ENCODE results near the gene URB2. TPM values are rescaled to one million over a fixed set of nuclear protein-coding genes. Genes with fewer than 3 reads are reported as not detected.

URB2 gene
- total RNA-seq, 1 donor from 2014 or later = 27.0 TPM

- H3K27me3 Mint-ChIP-seq (ENCODE audit: low read depth) = peaks cover 2% of the 10 kb centered on the region
- H3K36me3 Mint-ChIP-seq (ENCODE audit: low read depth) = peaks cover 46% of the 10 kb centered on the region
- intact Hi-C loops (cut with micrococcal nuclease) = loop anchor here (1.0 to 10.0 kb wide), 5 partner anchors 184 to 649 kb away; partner anchors contain the start of gene GALNT2
- H3K27ac Mint-ChIP-seq = no peak overlapping the region
- no peaks in the 10 kb centered on the region for H3K9me3 Mint-ChIP-seq
- no peak overlapping the region for H3K4me3 Mint-ChIP-seq (ENCODE audit: low read depth)
- DNase-seq (ENCODE audit: low spot score) = peak; percentile 41
- peaks cover 10% of the 10 kb centered on the region for H3K4me1 Mint-ChIP-seq (ENCODE audit: low read depth)
Observed at GRCh38 chr1:229661022-229661877, 35.2 kb downstream of the URB2 start.

GRCh38 chr1:229661897-229662296, 35.9 kb downstream of the URB2 start:
- H3K27ac Mint-ChIP-seq = no peak overlapping the region
- no peaks in the 10 kb centered on the region for H3K9me3 Mint-ChIP-seq
- H3K36me3 Mint-ChIP-seq (ENCODE audit: low read depth) = peaks cover 41% of the 10 kb centered on the region
- H3K27me3 Mint-ChIP-seq (ENCODE audit: low read depth) = peaks cover 2% of the 10 kb centered on the region
- no peak overlapping the region for H3K4me3 Mint-ChIP-seq (ENCODE audit: low read depth)
- intact Hi-C loops (cut with micrococcal nuclease) = loop anchor here (1.0 to 10.0 kb wide), 5 partner anchors 183 to 648 kb away; partner anchors contain the start of gene GALNT2
- H3K4me1 Mint-ChIP-seq (ENCODE audit: low read depth) = peaks cover 10% of the 10 kb centered on the region
- no peak for DNase-seq (ENCODE audit: low spot score)

GRCh38 chr1:229664133-229664689, 38.2 kb downstream of the URB2 start:
- intact Hi-C loops (cut with micrococcal nuclease) = loop anchor here (1.0 to 10.0 kb wide), 5 partner anchors 95 to 543 kb away; partner anchors contain the start of gene GALNT2
- H3K4me1 Mint-ChIP-seq (ENCODE audit: low read depth) = peaks cover 2% of the 10 kb centered on the region
- H3K27ac Mint-ChIP-seq = no peak overlapping the region
- no peak for DNase-seq (ENCODE audit: low spot score)
- peaks cover 2% of the 10 kb centered on the region for H3K27me3 Mint-ChIP-seq (ENCODE audit: low read depth)
- no peak overlapping the region for H3K4me3 Mint-ChIP-seq (ENCODE audit: low read depth)
- peaks cover 42% of the 10 kb centered on the region for H3K36me3 Mint-ChIP-seq (ENCODE audit: low read depth)
- no peaks in the 10 kb centered on the region for H3K9me3 Mint-ChIP-seq

GRCh38 chr1:229665912-229666558, 40.0 kb downstream of the URB2 start:
- H3K4me1 Mint-ChIP-seq (ENCODE audit: low read depth) = peaks cover 2% of the 10 kb centered on the region
- H3K4me3 Mint-ChIP-seq (ENCODE audit: low read depth) = no peak overlapping the region
- peaks cover 35% of the 10 kb centered on the region for H3K36me3 Mint-ChIP-seq (ENCODE audit: low read depth)
- peaks cover 2% of the 10 kb centered on the region for H3K27me3 Mint-ChIP-seq (ENCODE audit: low read depth)
- intact Hi-C loops (cut with micrococcal nuclease) = loop anchor here (2.0 to 10.0 kb wide), 2 partner anchors 93 to 179 kb away; no protein-coding TSS in a partner anchor
- no peaks in the 10 kb centered on the region for H3K9me3 Mint-ChIP-seq
- no peak for DNase-seq (ENCODE audit: low spot score)
- H3K27ac Mint-ChIP-seq = no peak overlapping the region

- H3K4me1 Mint-ChIP-seq (ENCODE audit: low read depth) = peaks cover 6% of the 10 kb centered on the region
- DNase-seq (ENCODE audit: low spot score) = no peak
- H3K36me3 Mint-ChIP-seq (ENCODE audit: low read depth) = peaks cover 30% of the 10 kb centered on the region
- intact Hi-C loops (cut with micrococcal nuclease) = loop anchor here (10.0 kb wide), 1 partner anchor 178 kb away; no protein-coding TSS in a partner anchor
- no peaks in the 10 kb centered on the region for H3K9me3 Mint-ChIP-seq
- peaks cover 2% of the 10 kb centered on the region for H3K27me3 Mint-ChIP-seq (ENCODE audit: low read depth)
- H3K4me3 Mint-ChIP-seq (ENCODE audit: low read depth) = no peak overlapping the region
- no peak overlapping the region for H3K27ac Mint-ChIP-seq
Observed at GRCh38 chr1:229666585-229666984, 40.5 kb downstream of the URB2 start.

- H3K36me3 Mint-ChIP-seq (ENCODE audit: low read depth) = peaks cover 20% of the 10 kb centered on the region
- H3K27ac Mint-ChIP-seq = no peak overlapping the region
- intact Hi-C loops (cut with micrococcal nuclease) = loop anchor here (10.0 kb wide), 1 partner anchor 175 kb away; no protein-coding TSS in a partner anchor
- H3K4me3 Mint-ChIP-seq (ENCODE audit: low read depth) = no peak overlapping the region
- peaks cover 4% of the 10 kb centered on the region for H3K27me3 Mint-ChIP-seq (ENCODE audit: low read depth)
- no peaks in the 10 kb centered on the region for H3K9me3 Mint-ChIP-seq
- DNase-seq (ENCODE audit: low spot score) = no peak
- peaks cover 22% of the 10 kb centered on the region for H3K4me1 Mint-ChIP-seq (ENCODE audit: low read depth)
Observed at GRCh38 chr1:229669333-229669732, 43.3 kb downstream of the URB2 start.

DNA sequence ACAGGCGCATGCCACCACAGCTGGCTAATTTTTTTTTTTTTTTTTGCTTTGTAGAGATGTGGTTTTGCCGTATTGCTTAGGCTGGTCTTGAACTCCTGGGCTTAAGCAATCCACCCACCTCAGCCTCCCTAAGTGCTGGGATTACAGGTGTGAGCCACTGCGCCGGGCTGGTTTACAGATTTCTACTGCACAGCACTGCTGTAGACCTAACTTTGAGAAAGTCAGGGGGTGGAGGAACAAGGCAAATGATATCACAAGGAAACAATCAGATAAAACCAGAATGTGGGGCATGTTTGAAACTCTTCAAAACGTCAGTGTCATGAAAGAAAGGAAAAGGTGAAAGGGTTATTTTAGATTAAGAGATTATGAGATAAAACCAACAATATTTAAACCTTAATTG, 45.3 kb downstream of the URB2 start:
- no peak for DNase-seq (ENCODE audit: low spot score)
- H3K9me3 Mint-ChIP-seq = no peaks in the 10 kb centered on the region
- H3K27ac Mint-ChIP-seq = no peak overlapping the region
- peaks cover 20% of the 10 kb centered on the region for H3K36me3 Mint-ChIP-seq (ENCODE audit: low read depth)
- H3K27me3 Mint-ChIP-seq (ENCODE audit: low read depth) = peaks cover 2% of the 10 kb centered on the region
- intact Hi-C loops (cut with micrococcal nuclease) = no loop called here
- peaks cover 22% of the 10 kb centered on the region for H3K4me1 Mint-ChIP-seq (ENCODE audit: low read depth)
- no peak overlapping the region for H3K4me3 Mint-ChIP-seq (ENCODE audit: low read depth)

- no peak for DNase-seq (ENCODE audit: low spot score)
- Mint-ChIP-seq H3K36me3 (ENCODE audit: low read depth) (peaks cover 18% of the 10 kb centered on the region), H3K4me3 (ENCODE audit: low read depth) (no peak overlapping the region), H3K9me3 (no peaks in the 10 kb centered on the region), H3K27me3 (ENCODE audit: low read depth) (peaks cover 2% of the 10 kb centered on the region), H3K4me1 (ENCODE audit: low read depth) (peaks cover 22% of the 10 kb centered on the region), H3K27ac (no peak overlapping the region)
- intact Hi-C loops (cut with micrococcal nuclease) = no loop called here
Observed at GRCh38 chr1:229672246-229672645, 46.2 kb downstream of the URB2 start.

DNA sequence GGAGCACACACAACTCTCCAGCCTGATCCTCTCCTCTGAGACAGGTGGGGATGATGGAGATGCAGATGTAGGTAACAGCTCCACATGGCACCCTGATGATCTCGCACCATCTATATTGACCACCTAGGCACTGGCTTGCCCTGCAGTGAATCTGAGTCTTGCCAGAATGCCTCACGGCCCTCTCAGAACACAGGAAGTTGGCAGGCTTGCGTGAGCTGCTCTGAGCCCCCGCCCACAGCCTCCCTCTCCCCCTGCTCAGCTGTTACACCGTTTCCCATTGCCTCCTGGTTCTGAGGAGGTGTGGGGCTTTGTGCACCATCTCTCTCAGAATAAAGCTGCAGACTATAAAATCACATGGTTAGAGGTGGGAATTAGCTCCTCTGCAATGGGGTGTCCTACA, 48.0 kb downstream of the URB2 start:
- peaks cover 22% of the 10 kb centered on the region for H3K4me1 Mint-ChIP-seq (ENCODE audit: low read depth)
- H3K9me3 Mint-ChIP-seq = no peaks in the 10 kb centered on the region
- peaks cover 2% of the 10 kb centered on the region for H3K27me3 Mint-ChIP-seq (ENCODE audit: low read depth)
- peaks cover 2% of the 10 kb centered on the region for H3K36me3 Mint-ChIP-seq (ENCODE audit: low read depth)
- no peak overlapping the region for H3K4me3 Mint-ChIP-seq (ENCODE audit: low read depth)
- no peak overlapping the region for H3K27ac Mint-ChIP-seq
- DNase-seq (ENCODE audit: low spot score) = no peak
- intact Hi-C loops (cut with micrococcal nuclease) = no loop called here

- H3K36me3 Mint-ChIP-seq (ENCODE audit: low read depth) = no peaks in the 10 kb centered on the region
- no peak overlapping the region for H3K27ac Mint-ChIP-seq
- H3K4me1 Mint-ChIP-seq (ENCODE audit: low read depth) = peaks cover 22% of the 10 kb centered on the region
Observed at GRCh38 chr1:229675396-229675795, 49.3 kb downstream of the URB2 start.

DNA sequence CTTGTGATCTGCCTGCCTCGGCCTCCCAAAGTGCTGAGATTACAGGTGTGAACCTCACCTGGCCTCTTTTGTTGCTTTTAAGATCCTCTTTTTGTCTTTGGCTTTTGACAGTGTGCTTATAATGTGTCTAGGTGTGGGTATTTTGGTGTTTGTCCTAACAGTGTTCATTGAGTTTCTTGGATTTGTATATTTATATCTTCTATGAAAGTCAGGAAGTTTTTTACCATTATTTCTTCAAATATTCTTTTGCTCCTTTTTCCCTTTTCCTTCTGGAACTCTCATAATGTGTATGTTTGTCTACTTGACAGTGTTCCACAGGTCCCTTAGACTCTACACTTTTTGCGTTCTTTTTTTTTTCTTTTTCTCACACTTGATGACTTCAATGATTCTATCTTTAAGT, 59.1 kb downstream of the URB2 start:
- Mint-ChIP-seq H3K4me3 (ENCODE audit: low read depth) (no peak overlapping the region), H3K9me3 (peaks cover 14% of the 10 kb centered on the region), H3K27me3 (ENCODE audit: low read depth) (peaks cover 11% of the 10 kb centered on the region), H3K27ac (no peak overlapping the region), H3K36me3 (ENCODE audit: low read depth) (no peaks in the 10 kb centered on the region), H3K4me1 (ENCODE audit: low read depth) (no peaks in the 10 kb centered on the region)
- intact Hi-C loops (cut with micrococcal nuclease) = no loop called here
- no peak for DNase-seq (ENCODE audit: low spot score)

More at GRCh38 chr1:229675396-229675795, 49.3 kb downstream of the URB2 start:
- DNase-seq (ENCODE audit: low spot score) = no peak
- Mint-ChIP-seq H3K27me3 (ENCODE audit: low read depth) (peaks cover 2% of the 10 kb centered on the region), H3K9me3 (no peaks in the 10 kb centered on the region), H3K4me3 (ENCODE audit: low read depth) (no peak overlapping the region)
- intact Hi-C loops (cut with micrococcal nuclease) = no loop called here

DNA sequence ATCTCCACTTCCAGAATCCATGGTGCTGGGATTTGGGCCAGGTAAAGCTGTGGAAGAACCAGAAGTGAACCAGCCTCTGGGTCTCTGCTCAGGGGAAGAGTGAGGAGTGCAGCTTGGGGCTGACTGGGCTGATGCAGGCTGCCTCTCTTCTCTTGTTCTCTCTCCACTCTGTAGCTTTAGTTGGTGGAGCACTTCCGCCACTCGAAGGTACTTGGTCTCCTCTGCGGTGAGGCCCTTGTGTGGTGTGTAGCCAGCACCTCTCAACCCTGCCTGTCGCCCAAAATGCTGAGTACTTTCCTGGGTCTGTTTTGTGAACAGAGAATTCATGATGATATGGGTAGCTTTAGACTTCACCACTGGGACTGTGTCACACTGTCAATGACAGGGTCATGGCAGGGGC, 63.2 kb downstream of the URB2 start:
- Mint-ChIP-seq H3K9me3 (peaks cover 14% of the 10 kb centered on the region), H3K27ac (no peak overlapping the region), H3K36me3 (ENCODE audit: low read depth) (no peaks in the 10 kb centered on the region), H3K4me3 (ENCODE audit: low read depth) (no peak overlapping the region), H3K4me1 (ENCODE audit: low read depth) (peaks cover 12% of the 10 kb centered on the region), H3K27me3 (ENCODE audit: low read depth) (peaks cover 7% of the 10 kb centered on the region)
- no peak for DNase-seq (ENCODE audit: low spot score)
- intact Hi-C loops (cut with micrococcal nuclease) = no loop called here

All from activated T-helper 2 cell treated with anti-CD3 and anti-CD28 coated beads, Interferon-gamma antibody, Interleukin-2, Interleukin-4, amounts not matched to agents 10 μg/mL and 5 μg/mL and 100 μg/mL, durations not matched to agents 14 hours and 24 hours and 36 hours (primary cell).